A673 (cell line): ENCODE data around the gene RBM20. TPM values are rescaled to one million over a fixed set of nuclear protein-coding genes. Genes with fewer than 3 reads are reported as not detected.

Experiments
- BruUV-seq: library from RNA; stranded (reverse); fragments of 400-500 nt; replicated peaks from 2 replicates; lab custom pipeline; 2021; lab: Mats Ljungman, UMichigan
- CTCF ChIA-PET: fragments of 300-600 bp; sonication (Branson Sonifier 250); formaldehyde crosslinking; loops from one replicate; lab custom pipeline; 2022; ENCODE audit warnings: antibody characterized with exemption; lab: Charles Lee
- POLR2A ChIA-PET: fragments of 300-600 bp; sonication (Branson Sonifier 250); formaldehyde crosslinking; loops from one replicate; lab custom pipeline; 2022; ENCODE audit warnings: antibody characterized with exemption; ENCODE audit not compliant: low non-redundant PET; lab: Charles Lee
- DNase-seq: peaks from one replicate; pipeline ENCODE4 v3.0.0-alpha.2; 2015; ENCODE audit warnings: low spot score
- H3K27ac ChIP-seq: fragments of 200-600 bp; sonication (generic); 2 replicates; pipeline ENCODE4 v1.5.1; 2016; ENCODE audit warnings: mixed run types, low read depth, mild to moderate bottlenecking, mixed read lengths, antibody characterized with exemption, low read length; ENCODE audit not compliant: poor library complexity, severe bottlenecking
- H3K27me3 ChIP-seq: fragments of 200-600 bp; sonication (generic); replicated peaks from 2 replicates; pipeline ENCODE4 v1.6.1; 2017; ENCODE audit warnings: mixed run types, low read depth, mild to moderate bottlenecking, mixed read lengths, antibody characterized with exemption, low read length; ENCODE audit not compliant: insufficient read depth, poor library complexity
- H3K36me3 ChIP-seq: fragments of 200-600 bp; sonication (generic); 2 replicates; pipeline ENCODE4 v1.6.1; 2016; ENCODE audit warnings: mixed run types, mild to moderate bottlenecking, mixed read lengths, antibody characterized with exemption, low read length; ENCODE audit not compliant: insufficient read depth, poor library complexity, severe bottlenecking
- H3K4me1 ChIP-seq: fragments of 200-600 bp; sonication (generic); 2 replicates; pipeline ENCODE4 v1.6.1; 2017; ENCODE audit warnings: mixed run types, mild to moderate bottlenecking, mixed read lengths, antibody characterized with exemption, low read length; ENCODE audit not compliant: insufficient read depth, poor library complexity, severe bottlenecking
- H3K4me3 ChIP-seq: fragments of 200-600 bp; sonication (generic); 2 replicates; pipeline ENCODE4 v1.5.1; 2016; ENCODE audit warnings: low read depth, mixed run types, mild to moderate bottlenecking, mixed read lengths, low read length; ENCODE audit not compliant: poor library complexity, severe bottlenecking
- H3K9me3 ChIP-seq: fragments of 200-600 bp; sonication (generic); 2 replicates; pipeline ENCODE4 v1.6.1; 2016; ENCODE audit warnings: mixed run types, low read depth, mild to moderate bottlenecking, mixed read lengths, antibody characterized with exemption, low read length; ENCODE audit not compliant: poor library complexity, severe bottlenecking
- EZH2 ChIP-seq: fragments of 200-600 bp; sonication (generic); IDR thresholded peaks from 2 replicates; pipeline ENCODE4 v1.6.1; 2017; ENCODE audit warnings: borderline replicate concordance, low read depth, mild to moderate bottlenecking, mixed read lengths, antibody characterized with exemption, low read length; ENCODE audit not compliant: poor library complexity, severe bottlenecking
- intact Hi-C: fragments of 100-400 bp; cut with micrococcal nuclease; formaldehyde crosslinking; loops from one replicate; pipeline ENCODE4 v1.10.0; 2022; ENCODE audit not compliant: unreplicated experiment
- total RNA-seq: library from RNA; stranded (reverse); gene quantifications from 2 replicates; pipeline ENCODE4 v1.2.3, GENCODE V29; 2021
- TF ChIP-seq, protein P1 (sequence below): fragments of 300-800, 200-600 bp; sonication (generic); conservative IDR thresholded peaks from 2 replicates; pipeline ENCODE4 v1.5.1; 2017; ENCODE audit warnings: low read depth, mild to moderate bottlenecking, antibody characterized with exemption, low read length, moderate library complexity, mixed read lengths

Gene RBM20
- total RNA-seq, 1 experiment from 2014 or later, result 1.3 TPM

DNA sequence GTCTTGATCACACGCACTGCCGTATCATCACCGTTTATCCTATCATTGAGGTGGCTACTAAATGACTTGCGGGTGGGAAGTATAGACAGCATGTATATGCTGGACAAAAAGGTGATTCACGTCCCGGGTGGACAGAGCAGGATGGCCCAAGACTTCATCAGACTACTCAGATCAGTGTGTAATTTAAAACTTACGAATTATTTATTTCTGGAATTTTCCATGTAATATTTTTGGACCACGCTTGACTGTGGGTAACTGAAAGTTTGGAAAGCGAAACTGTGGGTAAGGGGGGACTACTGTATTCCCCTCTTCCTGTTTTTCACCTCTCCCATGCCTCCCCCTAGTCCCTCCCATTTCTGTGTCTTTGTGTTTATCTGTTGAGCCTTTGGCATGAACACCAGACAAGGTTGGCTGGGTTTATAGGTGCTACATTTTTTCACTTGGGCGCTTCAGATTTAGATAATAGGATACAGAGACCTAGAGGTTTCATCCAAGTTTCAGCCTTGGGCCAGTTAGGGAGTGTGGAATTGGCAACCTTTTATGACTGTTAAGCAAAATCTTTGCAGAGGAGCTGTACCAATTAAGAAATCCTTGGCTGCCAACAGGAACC, 55.8 kb downstream of the RBM20 start:
- H3K36me3 ChIP-seq, result no peaks in the 10 kb centered on the region
- BruUV-seq, result no TSS peak
- no peaks in the 10 kb centered on the region for H3K27me3 ChIP-seq
- DNase-seq, result no peak
- no peaks in the 10 kb centered on the region for H3K9me3 ChIP-seq
- H3K4me1 ChIP-seq, result no peaks in the 10 kb centered on the region
- POLR2A ChIA-PET, result no interaction called here
- intact Hi-C loops, result no loop called here
- CTCF ChIA-PET, result no interaction called here
- no peak overlapping the region for H3K4me3 ChIP-seq
- TF ChIP-seq, protein P1, sequence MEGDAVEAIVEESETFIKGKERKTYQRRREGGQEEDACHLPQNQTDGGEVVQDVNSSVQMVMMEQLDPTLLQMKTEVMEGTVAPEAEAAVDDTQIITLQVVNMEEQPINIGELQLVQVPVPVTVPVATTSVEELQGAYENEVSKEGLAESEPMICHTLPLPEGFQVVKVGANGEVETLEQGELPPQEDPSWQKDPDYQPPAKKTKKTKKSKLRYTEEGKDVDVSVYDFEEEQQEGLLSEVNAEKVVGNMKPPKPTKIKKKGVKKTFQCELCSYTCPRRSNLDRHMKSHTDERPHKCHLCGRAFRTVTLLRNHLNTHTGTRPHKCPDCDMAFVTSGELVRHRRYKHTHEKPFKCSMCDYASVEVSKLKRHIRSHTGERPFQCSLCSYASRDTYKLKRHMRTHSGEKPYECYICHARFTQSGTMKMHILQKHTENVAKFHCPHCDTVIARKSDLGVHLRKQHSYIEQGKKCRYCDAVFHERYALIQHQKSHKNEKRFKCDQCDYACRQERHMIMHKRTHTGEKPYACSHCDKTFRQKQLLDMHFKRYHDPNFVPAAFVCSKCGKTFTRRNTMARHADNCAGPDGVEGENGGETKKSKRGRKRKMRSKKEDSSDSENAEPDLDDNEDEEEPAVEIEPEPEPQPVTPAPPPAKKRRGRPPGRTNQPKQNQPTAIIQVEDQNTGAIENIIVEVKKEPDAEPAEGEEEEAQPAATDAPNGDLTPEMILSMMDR, result no peak
- TF ChIP-seq EZH2, result no peak
- H3K27ac ChIP-seq, result no peak overlapping the region

DNA sequence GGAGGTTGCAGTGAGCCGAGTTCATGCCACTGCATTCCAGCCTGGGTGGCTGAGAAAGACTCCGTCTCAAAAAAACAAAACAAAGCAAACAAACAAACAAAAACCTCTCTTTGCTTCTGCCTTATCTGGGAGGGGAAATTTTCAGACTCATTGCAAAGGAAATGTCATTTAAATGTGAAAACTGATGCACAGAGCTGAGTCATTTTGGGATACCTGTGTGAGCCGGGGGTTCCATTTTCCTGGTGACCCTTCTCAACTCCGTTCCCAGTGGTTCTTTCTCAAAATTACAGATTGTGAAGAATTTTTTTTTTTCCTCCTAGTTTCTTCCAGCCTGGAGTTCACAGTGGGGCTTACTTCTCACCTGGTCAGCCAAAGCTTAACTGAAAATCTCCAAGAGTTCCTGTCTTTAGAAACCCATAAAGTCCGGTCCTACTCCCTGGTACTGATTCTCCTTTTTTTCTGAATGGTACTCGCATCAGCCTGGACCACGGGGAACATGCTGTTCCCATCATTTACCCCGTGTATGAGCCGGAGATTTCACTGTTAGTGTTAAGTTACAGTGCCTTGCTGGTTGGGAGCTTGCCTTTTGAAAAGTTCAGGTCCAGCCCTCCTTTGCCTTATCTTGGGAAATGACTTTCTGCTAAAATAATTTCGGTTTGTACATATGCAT, 56.9 kb downstream of the RBM20 start:
- no peak overlapping the region for H3K4me3 ChIP-seq
- BruUV-seq, result no TSS peak

DNA sequence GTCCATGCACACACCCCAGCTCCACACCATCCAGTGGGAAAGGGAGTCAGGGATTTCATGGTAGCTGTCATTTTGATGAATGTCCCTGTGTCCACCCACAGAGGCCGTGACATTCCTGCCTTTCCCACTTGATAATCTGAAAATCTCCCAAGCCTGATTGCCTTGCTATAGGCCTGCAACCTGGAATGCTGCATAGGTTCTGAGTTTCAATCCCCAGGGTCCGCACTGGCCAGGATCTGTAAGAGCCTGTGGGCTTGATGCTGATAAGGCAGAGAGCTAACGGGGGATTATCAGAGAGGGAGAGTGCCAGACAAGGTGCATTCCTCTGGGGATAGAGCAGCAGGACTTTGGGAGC, 57.5 kb downstream of the RBM20 start:
- ChIA-PET POLR2A (no interaction called here), CTCF (no interaction called here)
- Histone ChIP-seq H3K4me3 (no peak overlapping the region), H3K27me3 (no peaks in the 10 kb centered on the region), H3K27ac (no peak overlapping the region), H3K9me3 (no peaks in the 10 kb centered on the region), H3K36me3 (no peaks in the 10 kb centered on the region), H3K4me1 (no peaks in the 10 kb centered on the region)
- no peak for DNase-seq
- TF ChIP-seq EZH2, result no peak
- TF ChIP-seq, protein P1, result no peak
- intact Hi-C loops, result no loop called here
- BruUV-seq, result no TSS peak

More for the DNA sequence above, 56.9 kb downstream of the RBM20 start:
- ChIA-PET CTCF (no interaction called here), POLR2A (no interaction called here)
- Histone ChIP-seq H3K27me3 (no peaks in the 10 kb centered on the region), H3K4me1 (no peaks in the 10 kb centered on the region), H3K9me3 (no peaks in the 10 kb centered on the region), H3K27ac (no peak overlapping the region), H3K36me3 (no peaks in the 10 kb centered on the region)
- intact Hi-C loops, result no loop called here
- DNase-seq, result no peak
- TF ChIP-seq, protein P1, result no peak
- TF ChIP-seq EZH2, result no peak
